H9 (cell line): ENCODE data around the gene DRG1. TPM values are rescaled to one million over a fixed set of nuclear protein-coding genes. Genes with fewer than 3 reads are reported as not detected.

Source experiments
- total RNA-seq: library from RNA; stranded (reverse); gene quantifications from 2 replicates; pipeline ENCODE4 v1.2.1, GENCODE V29; 2021

DRG1 gene
- total RNA-seq, 1 experiment from 2014 or later: 89.5 TPM

Other genes with a start within 250 kb of the DRG1 start
- gene RNF185, start 239.4 kb upstream of the DRG1 start, total RNA-seq: 21.3 and 24.3 TPM in 2 replicates
- gene LIMK2, start 187.3 kb upstream of the DRG1 start, total RNA-seq: 50.5 and 51.3 TPM in 2 replicates
- 0.87 and 0.92 TPM in 2 replicates for gene PIK3IP1, start 107.1 kb upstream of the DRG1 start, total RNA-seq
- 118 and 120 TPM in 2 replicates for gene PATZ1, start 53.3 kb upstream of the DRG1 start, total RNA-seq
- 35.4 and 36.3 TPM in 2 replicates for gene EIF4ENIF1, start 90.2 kb downstream of the DRG1 start, total RNA-seq
- 26.4 and 26.7 TPM in 2 replicates for gene SFI1, start 96.9 kb downstream of the DRG1 start, total RNA-seq